Central memory CD8-positive, alpha-beta T cell (primary cell): ENCODE results near the gene CRYGN.
A peak's percentile ranks its signal among the peaks of the same experiment; 100 is the strongest.

ENCODE experiments used
- ATAC-seq: fragments of 150-1000 bp; cut with Tn5 transposase; replicated peaks from 2 replicates; pipeline ENCODE4 v1.10.0; 2022; ENCODE audit warnings: mild to moderate bottlenecking, moderate FRiP score, moderate number of reproducible peaks; ENCODE audit not compliant: poor library complexity, severe bottlenecking; ENCODE audit errors: extremely low read depth
- DNase-seq, 2 donors: peaks; one replicate each; pipeline ENCODE4 v3.0.0; 2021; ENCODE audit warnings: low spot score in 2 of 2
- H3K27ac Mint-ChIP-seq: one replicate; pipeline ENCODE4 v1.8.0; 2022; ENCODE audit warnings: low read depth, mild to moderate bottlenecking, moderate library complexity, mixed read lengths
- H3K27me3 Mint-ChIP-seq: one replicate; pipeline ENCODE4 v1.8.0; 2022; ENCODE audit warnings: mixed read lengths
- H3K36me3 Mint-ChIP-seq: one replicate; pipeline ENCODE4 v1.8.0; 2022; ENCODE audit warnings: mild to moderate bottlenecking, moderate library complexity, mixed read lengths; ENCODE audit not compliant: insufficient read depth
- H3K4me1 Mint-ChIP-seq: one replicate; pipeline ENCODE4 v1.8.0; 2022; ENCODE audit warnings: mixed read lengths
- H3K4me3 Mint-ChIP-seq: one replicate; pipeline ENCODE4 v1.8.0; 2022; ENCODE audit warnings: mild to moderate bottlenecking, moderate library complexity, mixed read lengths
- H3K9me3 Mint-ChIP-seq: one replicate; pipeline ENCODE4 v1.8.0; 2022; ENCODE audit warnings: mixed read lengths

The CRYGN gene

GRCh38 chr7:151384352-151384697 is 55.6 kb downstream of the CRYGN start:
- Mint-ChIP-seq H3K36me3 (peaks cover 5% of the 10 kb centered on the region), H3K4me3 (no peak overlapping the region), H3K27ac (no peak overlapping the region), H3K27me3 (peaks cover 22% of the 10 kb centered on the region), H3K4me1 (peaks cover 8% of the 10 kb centered on the region), H3K9me3 (no peaks in the 10 kb centered on the region)
- ATAC-seq (no peak), DNase-seq (no peak)

- DNase-seq = no peak
- H3K4me1 Mint-ChIP-seq = peaks cover 8% of the 10 kb centered on the region
- H3K4me3 Mint-ChIP-seq = no peak overlapping the region
- H3K9me3 Mint-ChIP-seq = no peaks in the 10 kb centered on the region
- peaks cover 22% of the 10 kb centered on the region for H3K27me3 Mint-ChIP-seq
- no peak overlapping the region for H3K27ac Mint-ChIP-seq
- H3K36me3 Mint-ChIP-seq = peaks cover 5% of the 10 kb centered on the region
- ATAC-seq = no peak
These were observed 56.1 kb downstream of the CRYGN start for GRCh38 chr7:151383638-151384351.

GRCh38 chr7:151382079-151382885 is 57.7 kb downstream of the CRYGN start:
- H3K4me1 Mint-ChIP-seq = peaks cover 8% of the 10 kb centered on the region
- peak overlapping the region; percentile 78 for H3K27ac Mint-ChIP-seq
- peak overlapping the region; percentile 79 for H3K4me3 Mint-ChIP-seq
- peaks cover 17% of the 10 kb centered on the region for H3K36me3 Mint-ChIP-seq
- H3K27me3 Mint-ChIP-seq = peaks cover 22% of the 10 kb centered on the region
- DNase-seq (peak; percentile 27 to 32), ATAC-seq (peak; percentile 57)
- H3K9me3 Mint-ChIP-seq = no peaks in the 10 kb centered on the region

- ATAC-seq (peak; percentile 90), DNase-seq (peak; percentile 41 to 44)
- Mint-ChIP-seq H3K4me3 (peak overlapping the region; percentile 79), H3K27me3 (peaks cover 22% of the 10 kb centered on the region), H3K4me1 (peaks cover 8% of the 10 kb centered on the region), H3K9me3 (no peaks in the 10 kb centered on the region), H3K27ac (peak overlapping the region; percentile 78), H3K36me3 (peaks cover 22% of the 10 kb centered on the region)
These were observed 58.4 kb downstream of the CRYGN start for GRCh38 chr7:151381348-151382078.

GRCh38 chr7:151381098-151381347 is 58.9 kb downstream of the CRYGN start:
- peaks cover 22% of the 10 kb centered on the region for H3K27me3 Mint-ChIP-seq
- ATAC-seq (no peak), DNase-seq (no peak)
- H3K4me3 Mint-ChIP-seq = peak overlapping the region; percentile 79
- H3K4me1 Mint-ChIP-seq = peaks cover 8% of the 10 kb centered on the region
- H3K27ac Mint-ChIP-seq = peak overlapping the region; percentile 57
- H3K36me3 Mint-ChIP-seq = peaks cover 25% of the 10 kb centered on the region
- no peaks in the 10 kb centered on the region for H3K9me3 Mint-ChIP-seq

- peaks cover 22% of the 10 kb centered on the region for H3K27me3 Mint-ChIP-seq
- no peak for ATAC-seq
- peak overlapping the region; percentile 79 for H3K4me3 Mint-ChIP-seq
- H3K9me3 Mint-ChIP-seq = no peaks in the 10 kb centered on the region
- no peak for DNase-seq
- peaks cover 8% of the 10 kb centered on the region for H3K4me1 Mint-ChIP-seq
- H3K36me3 Mint-ChIP-seq = peaks cover 31% of the 10 kb centered on the region
- H3K27ac Mint-ChIP-seq = peak overlapping the region; percentile 57
These were observed 59.5 kb downstream of the CRYGN start for GRCh38 chr7:151380199-151381097.

GRCh38 chr7:151379534-151380198 is 60.3 kb downstream of the CRYGN start:
- H3K36me3 Mint-ChIP-seq = peaks cover 35% of the 10 kb centered on the region
- DNase-seq (no peak), ATAC-seq (no peak)
- no peak overlapping the region for H3K27ac Mint-ChIP-seq
- no peak overlapping the region for H3K4me3 Mint-ChIP-seq
- H3K27me3 Mint-ChIP-seq = peaks cover 21% of the 10 kb centered on the region
- H3K4me1 Mint-ChIP-seq = peaks cover 8% of the 10 kb centered on the region
- no peaks in the 10 kb centered on the region for H3K9me3 Mint-ChIP-seq

- DNase-seq (no peak), ATAC-seq (no peak)
- Mint-ChIP-seq H3K4me1 (peaks cover 8% of the 10 kb centered on the region), H3K27me3 (peaks cover 16% of the 10 kb centered on the region), H3K36me3 (peaks cover 37% of the 10 kb centered on the region), H3K27ac (peak overlapping the region; percentile 60), H3K4me3 (peak overlapping the region; percentile 39), H3K9me3 (no peaks in the 10 kb centered on the region)
These were observed 60.8 kb downstream of the CRYGN start for GRCh38 chr7:151379193-151379520.
